ENCODE data around the gene SYNM. TPM values are rescaled to one million over a fixed set of nuclear protein-coding genes. Genes with fewer than 3 reads are reported as not detected.
"Not testable (repeated sequence)": the region's sequence is repeated elsewhere in the genome, so short reads cannot be mapped to it uniquely, and the experiment has no call there.

Gene SYNM
- total and polyA plus RNA-seq, 2 experiments from 2014 or later: 9.7 to 13.8 TPM

GRCh38 chr15:99110093-99110492 lies 5.2 kb downstream of the SYNM start:
- H3K4me3 ChIP-seq: no peak overlapping the region

GRCh38 chr15:99110581-99111320 lies 5.9 kb downstream of the SYNM start:
- no peak overlapping the region for H2AFZ ChIP-seq

More at GRCh38 chr15:99110093-99110492, 5.2 kb downstream of the SYNM start:
- Histone ChIP-seq H3K9me2 (replicated peaks; ENCODE audit: insufficient read depth) (no peaks in the 10 kb centered on the region), H3K9me3 (ENCODE audit: low read depth) (no peaks in the 10 kb centered on the region), H3K4me1 (ENCODE audit: insufficient read depth) (peaks cover 5% of the 10 kb centered on the region), H3K27ac (no peak overlapping the region), H4K20me1 (ENCODE audit: insufficient read depth, poor library complexity, severe bottlenecking) (no peaks in the 10 kb centered on the region), H3K27me3 (peaks cover 19% of the 10 kb centered on the region), H3K79me2 (peaks cover 9% of the 10 kb centered on the region), H3K4me2 (no peak overlapping the region), H3K36me3 (replicated peaks; ENCODE audit: insufficient read depth, low read depth) (no peaks in the 10 kb centered on the region), H2AFZ (no peak overlapping the region)
- no peak for TF ChIP-seq EZH2 (IDR thresholded peaks at IDR 0.05; ENCODE audit: borderline replicate concordance)
- no peak for TF ChIP-seq EZH2phosphoT487 (IDR thresholded peaks at IDR 0.05; ENCODE audit: low read depth, severe bottlenecking, unreplicated experiment)
- TF ChIP-seq CTCF (IDR thresholded peaks at IDR 0.05; ENCODE audit: poor library complexity): no peak
- 96% methylated on average over 12 of the region's 12 CpGs for WGBS (ENCODE audit: low lambda C conversion rate, missing lambda C conversion rate)
- no peak for DNase-seq (ENCODE audit: low spot score)

GRCh38 chr15:99111641-99112040 lies 6.8 kb downstream of the SYNM start:
- not testable (repeated sequence) for H3K36me3 ChIP-seq (replicated peaks; ENCODE audit: insufficient read depth, low read depth); H3K4me1 ChIP-seq (ENCODE audit: insufficient read depth); H2AFZ ChIP-seq; H3K27ac ChIP-seq; H3K9me2 ChIP-seq (replicated peaks; ENCODE audit: insufficient read depth); DNase-seq (ENCODE audit: low spot score); H3K4me3 ChIP-seq; H3K9me3 ChIP-seq (ENCODE audit: low read depth); H3K79me2 ChIP-seq; H3K4me2 ChIP-seq; H3K27me3 ChIP-seq; H4K20me1 ChIP-seq (ENCODE audit: insufficient read depth, poor library complexity, severe bottlenecking)
- 91% methylated on average over 8 of the region's 8 CpGs for WGBS (ENCODE audit: low lambda C conversion rate, missing lambda C conversion rate)

More at GRCh38 chr15:99110581-99111320, 5.9 kb downstream of the SYNM start:
- Histone ChIP-seq H3K9me2 (replicated peaks; ENCODE audit: insufficient read depth) (no peaks in the 10 kb centered on the region), H3K9me3 (ENCODE audit: low read depth) (no peaks in the 10 kb centered on the region), H3K27me3 (peaks cover 19% of the 10 kb centered on the region), H3K4me1 (ENCODE audit: insufficient read depth) (peaks cover 5% of the 10 kb centered on the region), H3K4me2 (no peak overlapping the region), H3K36me3 (replicated peaks; ENCODE audit: insufficient read depth, low read depth) (no peaks in the 10 kb centered on the region), H4K20me1 (ENCODE audit: insufficient read depth, poor library complexity, severe bottlenecking) (no peaks in the 10 kb centered on the region), H3K79me2 (peaks cover 9% of the 10 kb centered on the region), H3K27ac (no peak overlapping the region), H3K4me3 (no peak overlapping the region)
- TF ChIP-seq EZH2 (IDR thresholded peaks at IDR 0.05; ENCODE audit: borderline replicate concordance): no peak
- TF ChIP-seq CTCF (IDR thresholded peaks at IDR 0.05; ENCODE audit: poor library complexity): no peak
- 77% methylated on average over 8 of the region's 8 CpGs for WGBS (ENCODE audit: low lambda C conversion rate, missing lambda C conversion rate)
- DNase-seq (ENCODE audit: low spot score): no peak

- no peaks in the 10 kb centered on the region for H3K4me1 ChIP-seq (ENCODE audit: insufficient read depth)
- H3K4me2 ChIP-seq: no peak overlapping the region
- no peaks in the 10 kb centered on the region for H3K9me2 ChIP-seq (replicated peaks; ENCODE audit: insufficient read depth)
- no peaks in the 10 kb centered on the region for H3K79me2 ChIP-seq
- no peak for DNase-seq (ENCODE audit: low spot score)
- no peak overlapping the region for H3K4me3 ChIP-seq
- no peaks in the 10 kb centered on the region for H3K9me3 ChIP-seq (ENCODE audit: low read depth)
- no peak overlapping the region for H2AFZ ChIP-seq
- H3K27ac ChIP-seq: no peak overlapping the region
- no peak for TF ChIP-seq CTCF (IDR thresholded peaks at IDR 0.05; ENCODE audit: poor library complexity)
- no peak for TF ChIP-seq EZH2phosphoT487 (IDR thresholded peaks at IDR 0.05; ENCODE audit: low read depth, severe bottlenecking, unreplicated experiment)
- TF ChIP-seq EZH2 (IDR thresholded peaks at IDR 0.05; ENCODE audit: borderline replicate concordance): no peak
- no peaks in the 10 kb centered on the region for H4K20me1 ChIP-seq (ENCODE audit: insufficient read depth, poor library complexity, severe bottlenecking)
- WGBS (ENCODE audit: low lambda C conversion rate, missing lambda C conversion rate): 90% methylated on average over 13 of the region's 13 CpGs
- H3K36me3 ChIP-seq (replicated peaks; ENCODE audit: insufficient read depth, low read depth): no peaks in the 10 kb centered on the region
- no peaks in the 10 kb centered on the region for H3K27me3 ChIP-seq
These were observed 8.8 kb downstream of the SYNM start for GRCh38 chr15:99113547-99114271.

All from hepatocyte (in vitro differentiated cells).